Hepatocyte (in vitro differentiated cells): Measurements from ENCODE around the gene YWHAQ. TPM values are rescaled to one million over a fixed set of nuclear protein-coding genes. Genes with fewer than 3 reads are reported as not detected.
"Not testable (repeated sequence)": the region's sequence is repeated elsewhere in the genome, so short reads cannot be mapped to it uniquely, and the experiment has no call there.

Source experiments
- DNase-seq: peaks from one replicate; pipeline ENCODE4 v3.0.0-alpha.2; 2016; ENCODE audit warnings: low spot score
- H2AFZ ChIP-seq: fragments of 200-600 bp; sonication (generic); 2 replicates; pipeline ENCODE4 v1.6.0; 2016; ENCODE audit warnings: antibody characterized with exemption, mild to moderate bottlenecking
- H3K27ac ChIP-seq: fragments of 200-600 bp; sonication (generic); 2 replicates; pipeline ENCODE4 v1.5.1; 2016; ENCODE audit warnings: mild to moderate bottlenecking
- H3K27me3 ChIP-seq: fragments of 200-600 bp; sonication (generic); 2 replicates; pipeline ENCODE4 v1.6.1; 2016
- H3K36me3 ChIP-seq: fragments of 200-600 bp; sonication (generic); replicated peaks from 2 replicates; pipeline ENCODE4 v1.5.1; 2016; ENCODE audit warnings: low read depth; ENCODE audit not compliant: insufficient read depth
- H3K4me1 ChIP-seq: fragments of 200-600 bp; sonication (generic); 2 replicates; pipeline ENCODE4 v1.5.1; 2016; ENCODE audit warnings: mild to moderate bottlenecking, moderate library complexity; ENCODE audit not compliant: insufficient read depth
- H3K4me2 ChIP-seq: fragments of 200-600 bp; sonication (generic); 2 replicates; pipeline ENCODE4 v1.6.0; 2016
- H3K4me3 ChIP-seq: fragments of 200-600 bp; sonication (generic); 2 replicates; pipeline ENCODE4 v1.5.1; 2016; ENCODE audit warnings: mild to moderate bottlenecking
- H3K79me2 ChIP-seq: fragments of 200-600 bp; sonication (generic); 2 replicates; pipeline ENCODE4 v1.6.0; 2017; ENCODE audit warnings: mild to moderate bottlenecking
- H3K9me2 ChIP-seq: fragments of 200-600 bp; sonication (generic); replicated peaks from 2 replicates; pipeline ENCODE4 v1.6.0; 2017; ENCODE audit warnings: mild to moderate bottlenecking; ENCODE audit not compliant: insufficient read depth
- H3K9me3 ChIP-seq: fragments of 200-600 bp; sonication (generic); 2 replicates; pipeline ENCODE4 v1.5.1; 2016; ENCODE audit warnings: low read depth, mild to moderate bottlenecking
- H4K20me1 ChIP-seq: fragments of 200-600 bp; sonication (generic); 2 replicates; pipeline ENCODE4 v1.6.0; 2016; ENCODE audit warnings: mild to moderate bottlenecking; ENCODE audit not compliant: insufficient read depth, poor library complexity, severe bottlenecking
- CTCF ChIP-seq: fragments of 200-600 bp; sonication (generic); IDR thresholded peaks from 2 replicates; pipeline ENCODE4 v1.5.1; 2016; ENCODE audit warnings: antibody characterized with exemption, mild to moderate bottlenecking; ENCODE audit not compliant: poor library complexity
- EZH2 ChIP-seq: fragments of 200-600 bp; sonication (generic); IDR thresholded peaks from 2 replicates; pipeline ENCODE4 v1.6.1; 2016; ENCODE audit warnings: antibody characterized with exemption, mild to moderate bottlenecking, borderline replicate concordance
- EZH2phosphoT487 ChIP-seq: fragments of 200-600 bp; sonication (generic); IDR thresholded peaks from one replicate; pipeline ENCODE4 v1.6.1; 2018; ENCODE audit warnings: antibody characterized with exemption, mild to moderate bottlenecking, low read depth, moderate library complexity; ENCODE audit not compliant: unreplicated experiment, severe bottlenecking
- WGBS: methylation state at CpG from one replicate; pipeline ENCODE4 v1.1.6; 2016; ENCODE audit warnings: low lambda C conversion rate; ENCODE audit errors: missing lambda C conversion rate; 5-methylcytosine and 5-hydroxymethylcytosine counted together
- polyA plus RNA-seq: library from polyadenylated mRNA; unstranded; fragments of >200 nt; fragmentation: Nextera tagmentation; extraction: Ambion mirVana; gene quantifications from 2 replicates; pipeline ENCODE4 v1.2.1, GENCODE V29; 2016
- total RNA-seq: library from RNA; depleted of rRNA; stranded (reverse); fragments of >200 nt; gene quantifications from 2 replicates; pipeline ENCODE4 v1.2.3, GENCODE V29; 2014

YWHAQ gene
- total and polyA plus RNA-seq, 2 experiments from 2014 or later, result 327 to 361 TPM

- peaks cover 19% of the 10 kb centered on the region for H3K36me3 ChIP-seq
- H3K9me2 ChIP-seq, result no peaks in the 10 kb centered on the region
- WGBS, result 94% methylated on average over 3 of the region's 3 CpGs
- DNase-seq, result no peak
- H3K4me3 ChIP-seq, result no peak overlapping the region
- H3K27ac ChIP-seq, result no peak overlapping the region
- peaks cover 91% of the 10 kb centered on the region for H3K79me2 ChIP-seq
- H4K20me1 ChIP-seq, result peaks cover 56% of the 10 kb centered on the region
- no peaks in the 10 kb centered on the region for H3K9me3 ChIP-seq
- H3K27me3 ChIP-seq, result no peaks in the 10 kb centered on the region
- TF ChIP-seq CTCF, result no peak
- no peak for TF ChIP-seq EZH2
- TF ChIP-seq EZH2phosphoT487, result no peak
- H3K4me2 ChIP-seq, result no peak overlapping the region
- H3K4me1 ChIP-seq, result no peaks in the 10 kb centered on the region
- no peak overlapping the region for H2AFZ ChIP-seq
Measured at GRCh38 chr2:9590641-9591040, 40.2 kb downstream of the YWHAQ start.

GRCh38 chr2:9586465-9586864 is 44.3 kb downstream of the YWHAQ start:
- DNase-seq, result no peak
- Histone ChIP-seq H3K9me2 (no peaks in the 10 kb centered on the region), H3K27me3 (no peaks in the 10 kb centered on the region), H2AFZ (no peak overlapping the region), H3K9me3 (no peaks in the 10 kb centered on the region), H3K4me1 (no peaks in the 10 kb centered on the region), H3K79me2 (peaks cover 52% of the 10 kb centered on the region), H3K4me3 (no peak overlapping the region), H3K4me2 (no peak overlapping the region), H3K27ac (no peak overlapping the region), H4K20me1 (peaks cover 23% of the 10 kb centered on the region), H3K36me3 (peaks cover 20% of the 10 kb centered on the region)
- TF ChIP-seq CTCF (no peak), EZH2phosphoT487 (no peak), EZH2 (no peak)
- 99% methylated on average over 3 of the region's 3 CpGs for WGBS

GRCh38 chr2:9585486-9585885 is 45.3 kb downstream of the YWHAQ start:
- peaks cover 16% of the 10 kb centered on the region for H3K36me3 ChIP-seq
- TF ChIP-seq EZH2, result no peak
- TF ChIP-seq CTCF, result no peak
- no peak for TF ChIP-seq EZH2phosphoT487
- 95% methylated on average over 5 of the region's 5 CpGs for WGBS
- H3K9me3 ChIP-seq, result no peaks in the 10 kb centered on the region
- H3K79me2 ChIP-seq, result peaks cover 42% of the 10 kb centered on the region
- no peak for DNase-seq
- H3K4me1 ChIP-seq, result no peaks in the 10 kb centered on the region
- H3K9me2 ChIP-seq, result no peaks in the 10 kb centered on the region
- no peaks in the 10 kb centered on the region for H3K27me3 ChIP-seq
- no peak overlapping the region for H2AFZ ChIP-seq
- no peak overlapping the region for H3K27ac ChIP-seq
- peaks cover 14% of the 10 kb centered on the region for H4K20me1 ChIP-seq
- no peak overlapping the region for H3K4me2 ChIP-seq
- no peak overlapping the region for H3K4me3 ChIP-seq

- not testable (repeated sequence) for H3K4me3 ChIP-seq, H3K9me2 ChIP-seq, DNase-seq, H3K27me3 ChIP-seq, H3K4me2 ChIP-seq, H3K27ac ChIP-seq, H2AFZ ChIP-seq, H3K4me1 ChIP-seq, H3K9me3 ChIP-seq
- Histone ChIP-seq H4K20me1 (peaks cover 14% of the 10 kb centered on the region), H3K36me3 (peaks cover 16% of the 10 kb centered on the region), H3K79me2 (peaks cover 37% of the 10 kb centered on the region)
Measured at GRCh38 chr2:9584902-9585301, 45.9 kb downstream of the YWHAQ start.
